Measurements from ENCODE around the gene KDM4E. TPM values are rescaled to one million over a fixed set of nuclear protein-coding genes. Genes with fewer than 3 reads are reported as not detected.

Gene KDM4E
- total RNA-seq, 1 donor from 2014 or later: 0.41 TPM

- no peak overlapping the region for H2AFZ ChIP-seq (ENCODE audit: low read depth, low read length)
- H3K27me3 ChIP-seq (ENCODE audit: insufficient read depth, low read length): no peaks in the 10 kb centered on the region
- Mint-ChIP-seq H3K4me3 (ENCODE audit: unreplicated experiment) (no peak overlapping the region), H3K27me3 (ENCODE audit: low read depth, unreplicated experiment) (no peaks in the 10 kb centered on the region), H3K27ac (ENCODE audit: unreplicated experiment) (no peak overlapping the region), H3K36me3 (ENCODE audit: low read depth, unreplicated experiment) (peaks cover 3% of the 10 kb centered on the region), H3K4me1 (ENCODE audit: low read depth, unreplicated experiment) (peaks cover 19% of the 10 kb centered on the region), H3K9me3 (ENCODE audit: unreplicated experiment) (no peaks in the 10 kb centered on the region)
- FAIRE-seq (no peak), DNase-seq (ENCODE audit: low read depth) (peak; percentile 84)
- H3K79me2 ChIP-seq (ENCODE audit: insufficient read depth, low read length): no peaks in the 10 kb centered on the region
- peaks cover 11% of the 10 kb centered on the region for H3K4me1 ChIP-seq (ENCODE audit: insufficient read depth, low read length)
- H3K4me3 ChIP-seq (ENCODE audit: insufficient read depth, low read depth, low read length): no peak overlapping the region
- H3K36me3 ChIP-seq (ENCODE audit: insufficient read depth, low read length): no peaks in the 10 kb centered on the region
- peak overlapping the region; percentile 27 for H3K4me2 ChIP-seq (ENCODE audit: low read length)
- TF ChIP-seq EZH2 (IDR thresholded peaks at IDR 0.05; ENCODE audit: insufficient read depth, low read length) (no peak), CTCF (IDR thresholded peaks at IDR 0.05; ENCODE audit: insufficient read depth, low read depth, low read length) (no peak)
- no peak overlapping the region for H3K9ac ChIP-seq (ENCODE audit: low read length)
- H3K9me3 ChIP-seq (ENCODE audit: insufficient read depth, low read depth, low read length): no peaks in the 10 kb centered on the region
- no peaks in the 10 kb centered on the region for H4K20me1 ChIP-seq (ENCODE audit: insufficient read depth, low read length)
- no peak overlapping the region for H3K27ac ChIP-seq (ENCODE audit: low read depth, low read length)
These were observed 51.4 kb downstream of the KDM4E start for GRCh38 chr11:95076416-95076815.

- Mint-ChIP-seq H3K27ac (ENCODE audit: unreplicated experiment) (no peak overlapping the region), H3K36me3 (ENCODE audit: low read depth, unreplicated experiment) (peaks cover 3% of the 10 kb centered on the region), H3K27me3 (ENCODE audit: low read depth, unreplicated experiment) (no peaks in the 10 kb centered on the region), H3K4me3 (ENCODE audit: unreplicated experiment) (no peak overlapping the region), H3K4me1 (ENCODE audit: low read depth, unreplicated experiment) (peaks cover 23% of the 10 kb centered on the region), H3K9me3 (ENCODE audit: unreplicated experiment) (no peaks in the 10 kb centered on the region)
- Histone ChIP-seq H3K4me2 (ENCODE audit: low read length) (no peak overlapping the region), H3K79me2 (ENCODE audit: insufficient read depth, low read length) (no peaks in the 10 kb centered on the region), H2AFZ (ENCODE audit: low read depth, low read length) (no peak overlapping the region), H3K9ac (ENCODE audit: low read length) (no peak overlapping the region), H3K4me1 (ENCODE audit: insufficient read depth, low read length) (peaks cover 11% of the 10 kb centered on the region), H3K4me3 (ENCODE audit: insufficient read depth, low read depth, low read length) (no peak overlapping the region), H3K27me3 (ENCODE audit: insufficient read depth, low read length) (no peaks in the 10 kb centered on the region), H3K9me3 (ENCODE audit: insufficient read depth, low read depth, low read length) (no peaks in the 10 kb centered on the region), H4K20me1 (ENCODE audit: insufficient read depth, low read length) (no peaks in the 10 kb centered on the region), H3K36me3 (ENCODE audit: insufficient read depth, low read length) (no peaks in the 10 kb centered on the region), H3K27ac (ENCODE audit: low read depth, low read length) (no peak overlapping the region)
- no peak for FAIRE-seq
- DNase-seq (ENCODE audit: low read depth): no peak
- TF ChIP-seq EZH2 (IDR thresholded peaks at IDR 0.05; ENCODE audit: insufficient read depth, low read length) (no peak), CTCF (IDR thresholded peaks at IDR 0.05; ENCODE audit: insufficient read depth, low read depth, low read length) (no peak)
These were observed 51.9 kb downstream of the KDM4E start for GRCh38 chr11:95076981-95077380.

Other genes starting within 250 kb of the KDM4E start
- gene CWC15, start 51.7 kb upstream of the KDM4E start, total RNA-seq: 53.5 and 59.2 TPM in 2 replicates
- gene KDM4D, start 51.5 kb upstream of the KDM4E start, total RNA-seq: 0.72 and 0.93 TPM in 2 replicates
- not detected in 2 replicates for gene KDM4F, start 24.2 kb downstream of the KDM4E start, total RNA-seq
- 41.6 and 47.5 TPM in 2 replicates for gene SRSF8, start 41.7 kb downstream of the KDM4E start, total RNA-seq
- 29.8 and 34.4 TPM in 2 replicates for gene ENDOD1, start 64.6 kb downstream of the KDM4E start, total RNA-seq
- 85.6 and 98.1 TPM in 2 replicates for gene SESN3, start 205.9 kb downstream of the KDM4E start, total RNA-seq

Data from astrocyte (in vitro differentiated cells and primary cell).